IMR-90 (cell line): Measurements from ENCODE around the gene MOB3B. TPM values are rescaled to one million over a fixed set of nuclear protein-coding genes. Genes with fewer than 3 reads are reported as not detected.

Experiments
- ATAC-seq: fragments of 200-7000 bp; cut with Tn5 transposase; 2 replicates; pipeline ENCODE4 v1.9.1; 2020; ENCODE audit warnings: low read depth, mild to moderate bottlenecking, moderate library complexity
- BruUV-seq: library from RNA; stranded (reverse); fragments of 400-500 nt; replicated peaks from 2 replicates; lab custom pipeline; 2021; lab: Mats Ljungman, UMichigan
- CTCF ChIA-PET: fragments of 300-600 bp; formaldehyde crosslinking; extraction: SDS; loops from one replicate; lab custom pipeline; 2021; ENCODE audit warnings: antibody characterized with exemption; lab: Yijun Ruan, JAX
- POLR2A ChIA-PET: fragments of 300-600 bp; sonication (Branson Sonifier 250); formaldehyde crosslinking; loops from one replicate; lab custom pipeline; 2022; ENCODE audit warnings: antibody characterized with exemption; ENCODE audit not compliant: unreplicated experiment; lab: Charles Lee
- DNase-seq: peaks from one replicate; pipeline ENCODE4 v3.0.0; 2013
- H2AFZ ChIP-seq: replicated peaks from 2 replicates; pipeline ENCODE3; 2013; ENCODE audit warnings: low read length, mild to moderate bottlenecking; ENCODE audit not compliant: poor library complexity
- H2AK5ac ChIP-seq: 2 replicates; pipeline ENCODE4 v1.6.1; 2013; ENCODE audit warnings: low read depth, low read length, inconsistent platforms
- H2AK9ac ChIP-seq: replicated peaks from 2 replicates; pipeline ENCODE3; 2013; ENCODE audit warnings: mild to moderate bottlenecking, low read depth, low read length, moderate library complexity; ENCODE audit not compliant: poor library complexity
- H2BK120ac ChIP-seq: 2 replicates; pipeline ENCODE4 v1.6.1; 2013; ENCODE audit warnings: low read depth, low read length, inconsistent platforms
- H2BK15ac ChIP-seq: 3 replicates; pipeline ENCODE4 v1.6.1; 2013; ENCODE audit warnings: low read depth, low read length, inconsistent platforms
- H2BK20ac ChIP-seq: 2 replicates; pipeline ENCODE4 v1.6.1; 2013; ENCODE audit warnings: low read depth, mild to moderate bottlenecking, inconsistent platforms, low read length, moderate library complexity
- H2BK5ac ChIP-seq: 2 replicates; pipeline ENCODE4 v1.6.1; 2013; ENCODE audit warnings: mild to moderate bottlenecking, low read depth, low read length, inconsistent platforms; ENCODE audit not compliant: poor library complexity, severe bottlenecking
- H3K14ac ChIP-seq: replicated peaks from 2 replicates; pipeline ENCODE4 v1.6.1; 2013; ENCODE audit warnings: low read depth, low read length, inconsistent platforms
- H3K18ac ChIP-seq: 2 replicates; pipeline ENCODE4 v1.6.1; 2013; ENCODE audit warnings: low read depth, low read length, control low read depth
- H3K23ac ChIP-seq: 2 replicates; pipeline ENCODE4 v1.6.1; 2013; ENCODE audit warnings: low read depth, low read length, inconsistent platforms
- H3K27ac ChIP-seq: 2 replicates; pipeline ENCODE4 v1.5.1; 2013; ENCODE audit warnings: mild to moderate bottlenecking, control low read depth, low read length; ENCODE audit not compliant: insufficient read depth
- H3K27me3 ChIP-seq: 2 replicates; pipeline ENCODE4 v1.6.1; 2013; ENCODE audit warnings: low read length; ENCODE audit not compliant: control insufficient read depth, insufficient read depth
- H3K36me3 ChIP-seq: 2 replicates; pipeline ENCODE4 v1.6.1; 2013; ENCODE audit warnings: low read length, mixed read lengths; ENCODE audit not compliant: control insufficient read depth, insufficient read depth
- H3K4ac ChIP-seq: 2 replicates; pipeline ENCODE4 v1.6.1; 2013; ENCODE audit warnings: low read depth, low read length, inconsistent platforms
- H3K4me1 ChIP-seq: 2 replicates; pipeline ENCODE4 v1.6.1; 2013; ENCODE audit warnings: low read length, mixed read lengths; ENCODE audit not compliant: control insufficient read depth, insufficient read depth
- H3K4me2 ChIP-seq: 2 replicates; pipeline ENCODE4 v1.6.1; 2013; ENCODE audit warnings: low read depth, mild to moderate bottlenecking, control low read depth, low read length, moderate library complexity
- H3K4me3 ChIP-seq: 2 replicates; pipeline ENCODE4 v1.5.1; 2013; ENCODE audit warnings: low read depth, mild to moderate bottlenecking, control low read depth, low read length, moderate library complexity; ENCODE audit not compliant: insufficient read depth
- H3K56ac ChIP-seq: 2 replicates; pipeline ENCODE4 v1.6.1; 2013; ENCODE audit warnings: low read length, inconsistent platforms; ENCODE audit not compliant: insufficient read depth; ENCODE audit errors: extremely low read depth
- H3K79me1 ChIP-seq, 2 experiments: 2 replicates each; pipeline ENCODE4 v1.6.1; 2013; ENCODE audit warnings: low read length in 2 of 2, inconsistent platforms in 1 of 2, low read depth in 1 of 2
- H3K9ac ChIP-seq: 2 replicates; pipeline ENCODE4 v1.6.1; 2013; ENCODE audit warnings: low read depth, low read length, control low read depth
- H3K9me1 ChIP-seq: 2 replicates; pipeline ENCODE4 v1.6.1; 2013; ENCODE audit warnings: low read length, inconsistent platforms; ENCODE audit not compliant: insufficient read depth
- H3K9me3 ChIP-seq: 2 replicates; pipeline ENCODE4 v1.6.1; 2013; ENCODE audit warnings: low read length; ENCODE audit not compliant: control insufficient read depth, insufficient read depth
- H4K20me1 ChIP-seq: 2 replicates; pipeline ENCODE4 v1.6.1; 2013; ENCODE audit warnings: low read length, inconsistent platforms; ENCODE audit not compliant: insufficient read depth
- H4K5ac ChIP-seq: 2 replicates; pipeline ENCODE4 v1.6.1; 2013; ENCODE audit warnings: mild to moderate bottlenecking, low read depth, low read length, control low read depth
- H4K8ac ChIP-seq, 2 experiments: 2 replicates each; pipeline ENCODE4 v1.6.1; 2013; ENCODE audit warnings: low read depth in 2 of 2, low read length in 2 of 2, control low read depth in 1 of 2, inconsistent platforms in 1 of 2
- H4K91ac ChIP-seq: 2 replicates; pipeline ENCODE4 v1.6.1; 2013; ENCODE audit warnings: low read depth, low read length, inconsistent platforms; ENCODE audit not compliant: insufficient read depth
- CHD1 ChIP-seq: IDR thresholded peaks from 2 replicates; pipeline ENCODE4 v1.6.1; 2012; ENCODE audit warnings: low read depth, low read length, improper control_type of control experiment
- ELK1 ChIP-seq: fragments of 150-350 bp; IDR thresholded peaks from 2 replicates; pipeline ENCODE4 v1.6.1; 2016; ENCODE audit warnings: low read depth, mild to moderate bottlenecking, low read length, moderate library complexity, borderline replicate concordance
- MAFK ChIP-seq: IDR thresholded peaks from 2 replicates; pipeline ENCODE4 v1.6.1; 2012; ENCODE audit warnings: low read depth, low read length, improper control_type of control experiment
- NFE2L2 ChIP-seq: fragments of 150-350 bp; IDR thresholded peaks from 2 replicates; pipeline ENCODE4 v1.6.1; 2016; ENCODE audit warnings: low read depth, mild to moderate bottlenecking, low read length
- RAD21 ChIP-seq: IDR thresholded peaks from 2 replicates; pipeline ENCODE4 v1.6.1; 2012; ENCODE audit warnings: low read length, improper control_type of control experiment
- WGBS, 2 experiments: methylation state at CpG; one replicate each; pipeline versions ENCODE4 v1.1.5 to v1.1.7; 2013; ENCODE audit warnings: missing lambda C conversion rate in 2 of 2; ENCODE audit not compliant: insufficient read length in 1 of 2; ENCODE audit errors: extremely low coverage in 2 of 2; 5-methylcytosine and 5-hydroxymethylcytosine counted together
- dilution Hi-C: fragments of 300-500 bp; cut with HindIII; formaldehyde crosslinking; loops from one replicate; pipeline ENCODE4 v1.14.3; 2018; ENCODE audit warnings: low sequenced_read_pairs; ENCODE audit not compliant: unreplicated experiment
- in situ Hi-C: fragments of 300-500 bp; cut with MboI; formaldehyde crosslinking; loops from 3 replicates; pipeline ENCODE4 v1.14.3; 2019; ENCODE audit warnings: low sequenced_read_pairs, inconsistent platforms, mixed read lengths
- intact Hi-C: fragments of 100-400 bp; cut with micrococcal nuclease; formaldehyde crosslinking; loops from 2 replicates; pipeline ENCODE4 v1.10.0; 2022
- polyA plus RNA-seq, 3 experiments: library from polyadenylated mRNA; depleted of rRNA; stranded (reverse); fragments of >200 nt; gene quantifications; 2 replicates each; pipeline ENCODE4 v1.2.3, GENCODE V29; 2012; ENCODE audit warnings: low replicate concordance in 1 of 3
- total RNA-seq: library from RNA; depleted of rRNA; stranded (reverse); fragments of >200 nt; gene quantifications from 2 replicates; pipeline ENCODE4 v1.2.3, GENCODE V29; 2012

The MOB3B gene
- total and polyA plus RNA-seq, 2 of the 4 experiments (the other 2 are of a cell fraction), result under 0.01 to 0.02 TPM

GRCh38 chr9:27391040-27391895 lies 138.3 kb downstream of the MOB3B start:
- Histone ChIP-seq H2BK5ac (no peak overlapping the region), H3K27ac (no peak overlapping the region), H3K36me3 (no peaks in the 10 kb centered on the region), H2AK9ac (no peak overlapping the region), H3K23ac (no peak overlapping the region), H4K8ac (no peak overlapping the region), H3K4me1 (no peaks in the 10 kb centered on the region), H3K79me1 (no peaks in the 10 kb centered on the region), H3K4me3 (no peak overlapping the region), H3K9me3 (no peaks in the 10 kb centered on the region), H2AFZ (no peak overlapping the region), H4K91ac (no peak overlapping the region), H3K4me2 (no peak overlapping the region), H3K18ac (no peak overlapping the region), H2BK15ac (no peak overlapping the region), H2BK20ac (no peak overlapping the region), H3K4ac (no peak overlapping the region), H4K5ac (no peak overlapping the region), H2AK5ac (no peak overlapping the region), H4K20me1 (no peaks in the 10 kb centered on the region), H2BK120ac (no peak overlapping the region), H3K27me3 (no peaks in the 10 kb centered on the region), H3K9me1 (no peaks in the 10 kb centered on the region), H3K9ac (no peak overlapping the region), H3K56ac (no peak overlapping the region), H3K14ac (no peak overlapping the region)
- TF ChIP-seq RAD21 (no peak), NFE2L2 (no peak), CHD1 (no peak), ELK1 (no peak), MAFK (no peak)
- no peak for ATAC-seq
- CTCF ChIA-PET, result no interaction called here
- no TSS peak for BruUV-seq
- dilution Hi-C loops, result no loop called here
- in situ Hi-C loops, result no loop called here
- DNase-seq, result no peak
- intact Hi-C loops, result no loop called here
- POLR2A ChIA-PET, result no interaction called here
- WGBS, 2 experiments, result no CpG with 5 or more reads among the region's 9 CpGs
